Caco-2 (cell line): Measurements from ENCODE around the gene GCNT4. TPM values are rescaled to one million over a fixed set of nuclear protein-coding genes. Genes with fewer than 3 reads are reported as not detected.

Experiments used
- BruUV-seq: library from RNA; stranded (reverse); fragments of 400-500 nt; replicated peaks from 2 replicates; lab custom pipeline; 2021; lab: Mats Ljungman, UMichigan
- CTCF ChIA-PET: fragments of 300-600 bp; sonication (Branson Sonifier 250); formaldehyde crosslinking; loops from one replicate; lab custom pipeline; 2022; ENCODE audit warnings: antibody characterized with exemption; lab: Charles Lee
- POLR2A ChIA-PET: fragments of 300-600 bp; sonication (Branson Sonifier 250); formaldehyde crosslinking; loops from one replicate; lab custom pipeline; 2022; ENCODE audit warnings: antibody characterized with exemption; lab: Charles Lee
- DNase-seq, 2 experiments: peaks; one replicate each; pipeline versions ENCODE4 v3.0.0 to v3.0.0-alpha.2; 2020 to 2022
- H3K27me3 ChIP-seq: replicated peaks from 2 replicates; pipeline ENCODE4 v1.6.0; 2011; ENCODE audit warnings: low read length; ENCODE audit not compliant: control insufficient read depth, insufficient read depth
- H3K36me3 ChIP-seq: 2 replicates; pipeline ENCODE4 v1.5.1; 2011; ENCODE audit warnings: low read length; ENCODE audit not compliant: control insufficient read depth, insufficient read depth
- H3K4me1 ChIP-seq: fragments of 250-450 bp; sonication (Bioruptor Pico); 2 replicates; pipeline ENCODE4 v1.5.1; 2020; ENCODE audit warnings: mild to moderate bottlenecking
- H3K4me3 ChIP-seq: 2 replicates; pipeline ENCODE4 v1.5.1; 2011; ENCODE audit warnings: low read depth, mild to moderate bottlenecking, control low read depth, low read length
- H3K9me3 ChIP-seq: fragments of 250-450 bp; sonication (Bioruptor Pico); 2 replicates; pipeline ENCODE4 v1.5.1; 2020; ENCODE audit warnings: mild to moderate bottlenecking, moderate library complexity
- H3K27ac Mint-ChIP-seq: one replicate; pipeline ENCODE4 v1.8.0; 2022; ENCODE audit warnings: mixed read lengths; ENCODE audit not compliant: unreplicated experiment
- H3K27me3 Mint-ChIP-seq: one replicate; pipeline ENCODE4 v1.8.0; 2022; ENCODE audit warnings: mixed read lengths; ENCODE audit not compliant: insufficient read depth, unreplicated experiment
- H3K36me3 Mint-ChIP-seq: one replicate; pipeline ENCODE4 v1.8.0; 2022; ENCODE audit warnings: mild to moderate bottlenecking, mixed read lengths; ENCODE audit not compliant: insufficient read depth, unreplicated experiment
- H3K4me1 Mint-ChIP-seq: one replicate; pipeline ENCODE4 v1.8.0; 2022; ENCODE audit warnings: low read depth, mixed read lengths; ENCODE audit not compliant: unreplicated experiment
- H3K4me3 Mint-ChIP-seq: one replicate; pipeline ENCODE4 v1.8.0; 2022; ENCODE audit warnings: mild to moderate bottlenecking, moderate library complexity, mixed read lengths; ENCODE audit not compliant: unreplicated experiment
- H3K9me3 Mint-ChIP-seq: one replicate; pipeline ENCODE4 v1.8.0; 2022; ENCODE audit warnings: mixed read lengths; ENCODE audit not compliant: unreplicated experiment
- intact Hi-C: fragments of 100-400 bp; cut with micrococcal nuclease; formaldehyde crosslinking; loops from one replicate; pipeline ENCODE4 v1.10.0; 2022; ENCODE audit not compliant: unreplicated experiment
- total RNA-seq: library from RNA; stranded (reverse); gene quantifications from 2 replicates; pipeline ENCODE4 v1.2.3, GENCODE V29; 2022
- TF ChIP-seq, protein P1 (sequence below), 2 experiments: fragments of 200-600 bp in 1 of 2; IDR thresholded peaks; 1 replicate in 1 of 2; 2 replicates in 1 of 2; pipeline versions ENCODE4 v1.5.1 to v1.8.0; 2011 to 2022; ENCODE audit warnings: antibody characterized with exemption in 1 of 2, control low read depth in 1 of 2, inconsistent platforms in 1 of 2, low read depth in 1 of 2, low read length in 1 of 2, mild to moderate bottlenecking in 1 of 2, moderate library complexity in 1 of 2; ENCODE audit not compliant: insufficient read depth in 1 of 2, severe bottlenecking in 1 of 2, unreplicated experiment in 1 of 2

The GCNT4 gene
- total RNA-seq, 1 experiment from 2014 or later = 3.0 TPM

DNA sequence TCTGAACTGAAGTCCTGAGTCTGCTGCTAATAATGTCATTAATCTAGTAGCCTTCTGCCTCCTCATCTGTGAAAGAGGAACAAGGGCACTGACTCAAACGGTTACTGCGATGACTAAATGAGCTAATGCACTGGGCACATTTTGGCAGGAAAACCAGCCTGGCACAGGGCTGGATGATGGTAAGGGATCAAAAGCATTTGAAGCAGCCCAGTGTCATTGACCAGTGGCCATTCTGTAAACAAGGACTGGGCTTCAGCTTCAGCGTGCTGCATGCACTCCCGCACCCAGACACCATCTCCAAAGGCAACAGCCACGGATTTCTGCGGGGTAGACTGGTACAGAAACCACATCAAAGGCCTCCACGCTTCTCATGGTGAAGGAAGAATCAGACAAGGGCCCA is 8.0 kb downstream of the GCNT4 start:
- peaks cover 27% of the 10 kb centered on the region for H3K4me1 Mint-ChIP-seq
- Histone ChIP-seq H3K4me3 (no peak overlapping the region), H3K27me3 (no peaks in the 10 kb centered on the region), H3K36me3 (no peaks in the 10 kb centered on the region), H3K9me3 (no peaks in the 10 kb centered on the region), H3K4me1 (peaks cover 12% of the 10 kb centered on the region)
- TF ChIP-seq, protein P1, sequence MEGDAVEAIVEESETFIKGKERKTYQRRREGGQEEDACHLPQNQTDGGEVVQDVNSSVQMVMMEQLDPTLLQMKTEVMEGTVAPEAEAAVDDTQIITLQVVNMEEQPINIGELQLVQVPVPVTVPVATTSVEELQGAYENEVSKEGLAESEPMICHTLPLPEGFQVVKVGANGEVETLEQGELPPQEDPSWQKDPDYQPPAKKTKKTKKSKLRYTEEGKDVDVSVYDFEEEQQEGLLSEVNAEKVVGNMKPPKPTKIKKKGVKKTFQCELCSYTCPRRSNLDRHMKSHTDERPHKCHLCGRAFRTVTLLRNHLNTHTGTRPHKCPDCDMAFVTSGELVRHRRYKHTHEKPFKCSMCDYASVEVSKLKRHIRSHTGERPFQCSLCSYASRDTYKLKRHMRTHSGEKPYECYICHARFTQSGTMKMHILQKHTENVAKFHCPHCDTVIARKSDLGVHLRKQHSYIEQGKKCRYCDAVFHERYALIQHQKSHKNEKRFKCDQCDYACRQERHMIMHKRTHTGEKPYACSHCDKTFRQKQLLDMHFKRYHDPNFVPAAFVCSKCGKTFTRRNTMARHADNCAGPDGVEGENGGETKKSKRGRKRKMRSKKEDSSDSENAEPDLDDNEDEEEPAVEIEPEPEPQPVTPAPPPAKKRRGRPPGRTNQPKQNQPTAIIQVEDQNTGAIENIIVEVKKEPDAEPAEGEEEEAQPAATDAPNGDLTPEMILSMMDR (IDR thresholded peaks at IDR 0.05; ENCODE audit: insufficient read depth in 1 of 2, low read depth in 1 of 2, low read length in 1 of 2, severe bottlenecking in 1 of 2, unreplicated experiment in 1 of 2) = no peak
- no TSS peak for BruUV-seq
- CTCF ChIA-PET = no interaction called here
- no peaks in the 10 kb centered on the region for H3K9me3 Mint-ChIP-seq
- POLR2A ChIA-PET = no interaction called here
- peaks cover 4% of the 10 kb centered on the region for H3K36me3 Mint-ChIP-seq
- no peaks in the 10 kb centered on the region for H3K27me3 Mint-ChIP-seq
- H3K4me3 Mint-ChIP-seq = no peak overlapping the region
- no peak for DNase-seq
- intact Hi-C loops = no loop called here
- no peak overlapping the region for H3K27ac Mint-ChIP-seq

DNA sequence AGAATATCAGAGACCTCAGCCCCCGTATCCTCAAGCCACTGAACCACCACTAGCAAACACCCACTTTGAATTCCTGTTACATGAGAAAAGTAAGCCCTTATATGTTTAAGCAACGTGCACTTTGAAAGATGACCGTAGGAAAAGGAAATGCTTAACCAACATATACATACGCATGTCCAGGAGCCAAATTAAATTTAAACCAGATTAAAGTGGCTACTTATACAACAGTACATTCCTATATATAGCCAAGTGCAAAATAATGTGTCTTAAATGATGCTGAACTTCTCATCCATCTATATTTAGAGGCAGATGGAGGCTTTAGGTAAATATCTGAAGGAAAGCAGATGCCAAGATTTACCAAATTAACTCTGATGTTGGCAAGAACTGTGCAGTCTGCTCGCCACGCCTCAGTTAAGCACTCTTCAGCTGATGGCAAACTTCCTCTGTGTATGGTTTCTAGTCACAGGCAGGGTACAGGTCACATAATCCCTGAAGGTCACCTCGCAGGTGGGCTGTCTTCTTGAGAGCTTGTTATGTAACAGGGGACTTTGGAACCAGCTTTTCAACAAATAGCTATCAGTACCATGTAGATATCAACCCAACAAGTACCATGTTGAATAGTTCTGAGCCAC is 8.6 kb downstream of the GCNT4 start:
- H3K27me3 ChIP-seq = no peaks in the 10 kb centered on the region
- no peak overlapping the region for H3K4me3 ChIP-seq
- H3K27me3 Mint-ChIP-seq = no peaks in the 10 kb centered on the region
- ChIA-PET CTCF (no interaction called here), POLR2A (no interaction called here)
- no peaks in the 10 kb centered on the region for H3K9me3 ChIP-seq
- peaks cover 12% of the 10 kb centered on the region for H3K4me1 ChIP-seq
- no peaks in the 10 kb centered on the region for H3K36me3 ChIP-seq
- no peaks in the 10 kb centered on the region for H3K9me3 Mint-ChIP-seq
- BruUV-seq = no TSS peak
- H3K36me3 Mint-ChIP-seq = peaks cover 4% of the 10 kb centered on the region
- intact Hi-C loops = no loop called here
- peaks cover 27% of the 10 kb centered on the region for H3K4me1 Mint-ChIP-seq
- no peak overlapping the region for H3K4me3 Mint-ChIP-seq
- no peak for DNase-seq
- no peak overlapping the region for H3K27ac Mint-ChIP-seq
- TF ChIP-seq, protein P1 (IDR thresholded peaks at IDR 0.05; ENCODE audit: insufficient read depth in 1 of 2, low read depth in 1 of 2, low read length in 1 of 2, severe bottlenecking in 1 of 2, unreplicated experiment in 1 of 2) = no peak

DNA sequence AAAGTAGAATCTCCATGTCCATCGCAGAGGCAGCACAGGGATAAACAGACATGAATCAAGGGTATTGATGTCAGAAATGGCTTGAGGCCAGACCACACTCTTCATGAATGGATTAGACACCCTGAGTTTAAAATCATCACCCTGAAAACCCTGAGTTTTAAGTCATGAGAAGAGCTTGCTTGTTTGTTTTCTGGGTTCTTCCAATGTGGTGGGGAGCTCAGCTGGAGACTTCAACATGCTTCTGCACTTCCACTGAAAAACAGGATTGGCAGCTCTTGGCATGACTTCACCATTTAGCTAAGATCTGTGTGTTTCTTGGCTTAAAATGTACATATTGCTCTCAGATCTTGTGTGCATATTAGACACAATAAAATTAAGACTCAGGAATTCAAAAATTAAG is 9.8 kb downstream of the GCNT4 start:
- Mint-ChIP-seq H3K36me3 (peaks cover 6% of the 10 kb centered on the region), H3K9me3 (no peaks in the 10 kb centered on the region), H3K4me1 (peaks cover 27% of the 10 kb centered on the region), H3K4me3 (no peak overlapping the region), H3K27ac (no peak overlapping the region), H3K27me3 (no peaks in the 10 kb centered on the region)
- Histone ChIP-seq H3K9me3 (no peaks in the 10 kb centered on the region), H3K27me3 (no peaks in the 10 kb centered on the region), H3K36me3 (no peaks in the 10 kb centered on the region), H3K4me3 (no peak overlapping the region), H3K4me1 (peaks cover 20% of the 10 kb centered on the region)
- no TSS peak for BruUV-seq
- ChIA-PET CTCF (no interaction called here), POLR2A (no interaction called here)
- TF ChIP-seq, protein P1 (IDR thresholded peaks at IDR 0.05; ENCODE audit: insufficient read depth in 1 of 2, low read depth in 1 of 2, low read length in 1 of 2, severe bottlenecking in 1 of 2, unreplicated experiment in 1 of 2) = no peak
- intact Hi-C loops = no loop called here
- no peak for DNase-seq
